ENCODE measurements around the gene LMOD3.

DNA sequence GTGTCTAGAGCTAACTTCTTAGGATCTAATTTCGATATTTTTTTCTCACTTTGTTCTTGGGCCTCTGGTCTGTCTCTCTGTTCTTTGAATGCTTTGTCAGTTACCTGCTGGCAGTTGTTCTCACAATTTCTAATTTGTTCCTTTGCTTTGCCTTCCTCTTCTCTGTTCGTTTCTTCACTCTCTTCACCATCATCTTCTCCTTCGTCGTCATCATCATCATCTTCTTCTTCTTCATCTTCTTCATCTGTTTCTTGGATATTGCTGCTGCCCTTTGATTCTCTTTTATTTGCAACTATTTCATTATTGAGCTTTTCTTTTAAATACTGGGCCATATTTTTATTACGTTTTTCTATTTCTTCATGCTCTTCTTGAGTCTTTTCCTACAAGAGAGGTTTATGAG lies 2.7 kb downstream of the LMOD3 start:
- TF ChIP-seq POLR2AphosphoS5 (IDR thresholded peaks at IDR 0.05; ENCODE audit: insufficient read depth, low read depth, low read length) (no peak), FOS (IDR thresholded peaks at IDR 0.05; ENCODE audit: borderline replicate concordance, insufficient read depth, low read length) (no peak), MYC (IDR thresholded peaks at IDR 0.05; ENCODE audit: low read depth, low read length) (no peak), POLR2A (IDR thresholded peaks at IDR 0.05; ENCODE audit: low read depth, low read length) (no peak), MAX (IDR thresholded peaks at IDR 0.05; ENCODE audit: insufficient read depth, insufficient read length) (no peak)
- TF ChIP-seq, protein P1, sequence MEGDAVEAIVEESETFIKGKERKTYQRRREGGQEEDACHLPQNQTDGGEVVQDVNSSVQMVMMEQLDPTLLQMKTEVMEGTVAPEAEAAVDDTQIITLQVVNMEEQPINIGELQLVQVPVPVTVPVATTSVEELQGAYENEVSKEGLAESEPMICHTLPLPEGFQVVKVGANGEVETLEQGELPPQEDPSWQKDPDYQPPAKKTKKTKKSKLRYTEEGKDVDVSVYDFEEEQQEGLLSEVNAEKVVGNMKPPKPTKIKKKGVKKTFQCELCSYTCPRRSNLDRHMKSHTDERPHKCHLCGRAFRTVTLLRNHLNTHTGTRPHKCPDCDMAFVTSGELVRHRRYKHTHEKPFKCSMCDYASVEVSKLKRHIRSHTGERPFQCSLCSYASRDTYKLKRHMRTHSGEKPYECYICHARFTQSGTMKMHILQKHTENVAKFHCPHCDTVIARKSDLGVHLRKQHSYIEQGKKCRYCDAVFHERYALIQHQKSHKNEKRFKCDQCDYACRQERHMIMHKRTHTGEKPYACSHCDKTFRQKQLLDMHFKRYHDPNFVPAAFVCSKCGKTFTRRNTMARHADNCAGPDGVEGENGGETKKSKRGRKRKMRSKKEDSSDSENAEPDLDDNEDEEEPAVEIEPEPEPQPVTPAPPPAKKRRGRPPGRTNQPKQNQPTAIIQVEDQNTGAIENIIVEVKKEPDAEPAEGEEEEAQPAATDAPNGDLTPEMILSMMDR (IDR thresholded peaks at IDR 0.05; ENCODE audit: extremely low read depth in 1 of 2, insufficient read depth in 1 of 2, low read depth in 1 of 2, low read length in 2 of 2), result no peak

All from endothelial cell of umbilical vein (primary cell).